Hippocampal formation (tissue), 2 donors: ENCODE results near the gene MAP3K3.
"Not testable (repeated sequence)": the region's sequence is repeated elsewhere in the genome, so short reads cannot be mapped to it uniquely, and the experiment has no call there.

ENCODE experiments used
- DNase-seq, 2 donors: peaks; one replicate each; lab custom pipeline; 2025; lab: John Stamatoyannopoulos, UW

The MAP3K3 gene

DNA sequence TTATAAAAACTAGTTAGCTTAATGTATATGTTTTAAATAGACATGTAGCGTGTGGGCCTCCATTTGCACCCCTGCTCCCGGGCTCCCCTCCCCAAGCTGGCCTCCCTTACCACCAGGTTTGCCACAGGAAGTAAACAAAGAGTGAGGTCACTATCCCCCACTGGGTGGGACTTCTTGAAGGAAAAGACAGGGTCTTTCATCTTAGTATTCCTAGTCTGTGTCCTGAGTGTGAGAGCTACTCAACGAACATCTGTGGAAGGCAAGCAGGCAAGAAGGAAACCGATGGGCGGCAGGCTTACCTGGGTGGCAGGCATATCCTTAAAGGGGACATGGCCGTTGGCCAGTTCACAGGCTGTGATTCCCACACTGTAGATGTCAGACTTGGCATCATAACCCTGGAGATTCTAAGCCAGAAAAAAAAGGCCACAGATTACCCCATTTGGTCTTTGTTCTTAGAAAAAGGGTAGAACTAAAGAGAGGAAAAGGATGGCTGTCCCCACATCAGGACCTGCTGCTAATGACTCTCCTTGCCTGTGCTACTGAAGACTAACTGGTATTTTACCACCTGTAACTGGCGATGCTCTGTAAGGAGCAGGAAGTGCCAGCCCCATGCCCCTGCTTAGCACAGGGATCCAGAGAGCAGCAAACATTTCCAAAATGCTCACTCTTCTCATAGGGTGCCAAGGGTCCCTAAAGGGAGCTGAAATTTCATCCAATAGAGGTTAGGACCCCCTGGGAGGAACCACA lies 84.3 kb downstream of the MAP3K3 start:
- no peak for DNase-seq

DNA sequence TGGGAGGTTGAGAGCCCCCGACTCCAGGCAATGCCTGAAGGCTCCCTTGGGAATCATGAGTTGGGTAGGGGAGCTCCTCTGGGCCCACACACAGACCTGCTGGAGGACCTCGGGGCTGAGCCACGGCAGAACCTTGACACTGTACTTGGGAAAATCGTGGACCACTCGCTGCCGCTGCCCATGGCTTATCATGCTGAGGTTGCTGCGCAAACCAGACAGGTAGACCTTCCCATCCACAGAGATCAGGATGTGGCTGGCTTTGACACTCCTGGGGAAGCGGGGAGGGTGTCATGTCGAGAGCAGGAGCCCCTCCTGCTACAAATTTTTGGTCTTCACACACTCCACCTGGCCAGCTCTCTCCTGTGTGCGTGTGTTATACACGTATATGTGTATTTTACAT lies 84.9 kb downstream of the MAP3K3 start:
- DNase-seq: no peak

DNA sequence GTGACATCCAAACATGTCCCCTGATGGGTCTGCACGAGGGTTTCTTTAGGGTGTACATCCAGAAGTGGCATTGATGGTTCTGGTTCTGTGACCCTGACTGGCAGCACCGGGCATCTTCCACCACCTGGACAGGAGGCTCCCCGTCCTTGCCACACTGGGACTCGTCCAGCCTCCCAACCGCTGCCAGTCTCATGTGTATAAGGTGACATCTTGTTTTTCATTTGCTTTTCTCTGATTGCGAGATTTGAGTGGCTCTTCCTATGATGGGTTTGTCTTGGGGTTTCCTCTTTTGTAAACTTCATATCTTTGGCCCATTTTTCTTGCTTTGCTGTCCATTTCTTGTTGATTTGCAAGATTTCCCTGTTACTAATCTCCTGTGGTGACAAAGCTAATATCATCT lies 86.9 kb downstream of the MAP3K3 start:
- no peak for DNase-seq

GRCh38 chr17:63714550-63715277 lies 92.5 kb downstream of the MAP3K3 start:
- no peak for DNase-seq

GRCh38 chr17:63716426-63716825 lies 94.2 kb downstream of the MAP3K3 start:
- no peak for DNase-seq

DNA sequence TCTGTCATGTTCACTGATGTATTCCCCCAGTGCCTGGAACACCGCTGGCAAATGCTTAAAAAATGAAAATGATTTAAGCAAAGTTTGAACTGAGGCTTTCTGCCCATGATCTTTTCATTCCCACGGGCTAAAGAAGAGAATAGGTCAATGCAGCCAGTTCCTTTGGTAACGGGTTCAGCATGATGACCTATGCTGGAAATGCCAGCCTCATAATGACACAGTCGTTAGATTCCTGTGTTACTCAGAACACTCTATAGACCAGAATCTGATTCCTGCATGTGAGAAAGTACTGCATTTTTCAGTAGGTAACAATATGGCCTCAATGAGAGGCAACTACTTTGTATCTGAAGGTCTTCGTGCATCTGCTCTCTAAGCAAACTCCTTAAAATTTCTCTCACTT lies 96.8 kb downstream of the MAP3K3 start:
- DNase-seq: no peak

DNA sequence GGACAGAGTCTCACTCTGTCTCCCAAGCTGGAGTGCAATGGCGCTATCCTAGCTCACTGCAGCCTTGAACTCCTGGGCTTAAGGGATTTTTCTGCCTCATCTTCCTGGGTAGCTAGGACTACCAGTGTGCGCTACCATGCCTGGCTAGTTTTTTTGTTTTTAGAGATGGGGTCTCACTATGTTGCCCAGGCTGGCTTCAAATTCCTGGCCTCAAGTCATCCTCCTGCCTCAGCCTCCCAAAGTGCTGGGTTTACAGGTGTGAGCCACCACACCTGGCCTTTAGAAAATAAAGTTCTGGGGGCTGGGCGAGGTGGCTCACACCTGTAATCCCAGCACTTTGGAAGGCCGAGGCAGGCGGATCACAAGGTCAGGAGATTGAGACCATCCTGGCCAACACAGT lies 98.0 kb downstream of the MAP3K3 start:
- DNase-seq: not testable (repeated sequence)

DNA sequence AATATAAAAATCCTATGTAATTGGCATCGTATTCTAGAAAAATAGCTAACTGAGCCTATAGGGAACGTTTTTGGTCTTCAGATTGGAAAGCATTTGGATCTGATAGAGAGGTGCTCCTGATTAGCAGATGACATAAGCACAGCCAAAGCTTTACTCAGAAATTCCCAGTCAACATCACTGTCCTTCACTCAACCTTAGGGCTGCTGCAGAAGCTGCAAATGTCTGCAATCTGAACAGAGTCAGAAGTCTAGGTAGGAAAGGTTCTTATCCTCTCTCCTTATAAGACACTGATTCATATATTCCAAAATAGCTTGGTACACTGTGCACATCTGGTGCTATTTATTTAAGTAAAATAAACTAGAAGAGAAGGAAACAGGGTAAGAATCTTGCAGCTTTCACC lies 100.2 kb downstream of the MAP3K3 start:
- DNase-seq: no peak

GRCh38 chr17:63735691-63736090 lies 113.5 kb downstream of the MAP3K3 start:
- no peak for DNase-seq

- DNase-seq: no peak
Measured at GRCh38 chr17:63740464-63741142, 118.4 kb downstream of the MAP3K3 start.

- DNase-seq: no peak
Measured at GRCh38 chr17:63741143-63741407, 118.9 kb downstream of the MAP3K3 start.

DNA sequence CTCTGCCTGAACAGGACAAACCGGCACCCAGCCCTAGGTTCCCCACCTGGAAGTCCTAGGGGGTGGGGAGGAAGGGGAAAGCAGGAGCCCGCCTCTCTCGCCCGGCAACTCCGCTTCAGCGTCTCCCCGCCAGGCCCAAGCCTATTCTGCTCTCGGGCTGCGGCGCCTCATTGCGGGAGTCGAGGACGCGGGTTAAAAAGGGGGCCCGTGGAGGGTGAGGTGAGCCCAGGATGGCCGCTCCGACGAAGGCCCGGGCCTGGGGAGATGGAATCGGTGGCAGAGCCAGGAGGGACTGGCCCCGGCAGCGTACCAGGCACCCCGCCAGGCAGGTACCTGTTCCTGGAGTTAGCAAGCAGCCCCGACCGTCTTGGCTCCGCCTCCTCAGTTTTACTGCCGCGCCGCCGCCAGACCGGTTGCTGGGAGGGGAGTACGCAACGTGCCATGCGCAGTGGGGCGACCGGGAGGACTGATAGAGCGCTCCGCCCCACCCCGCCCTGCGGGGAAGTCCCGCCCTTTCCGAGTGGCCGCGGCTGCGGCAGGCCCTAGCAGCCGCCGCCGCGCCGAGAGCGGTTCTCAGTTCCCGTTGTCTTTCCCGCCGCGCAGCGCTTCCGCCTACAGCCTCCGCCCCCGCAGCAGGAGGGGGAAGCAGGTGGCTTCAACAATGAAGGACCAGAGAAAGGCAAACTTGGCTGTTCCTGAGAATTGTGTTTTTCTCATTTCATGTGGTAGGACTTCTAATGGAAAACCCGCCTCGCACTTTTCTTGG lies 119.4 kb downstream of the MAP3K3 start, which contains the start of gene STRADA:
STRADA (minus strand) TSS at position 392 of the 766 bp plus-strand sequence. CDS start 13,430 bp downstream, outside the sequence.
- peak; percentile 95 to 96 for DNase-seq
